ENCODE data around the gene SPTBN4.

Gene SPTBN4

DNA sequence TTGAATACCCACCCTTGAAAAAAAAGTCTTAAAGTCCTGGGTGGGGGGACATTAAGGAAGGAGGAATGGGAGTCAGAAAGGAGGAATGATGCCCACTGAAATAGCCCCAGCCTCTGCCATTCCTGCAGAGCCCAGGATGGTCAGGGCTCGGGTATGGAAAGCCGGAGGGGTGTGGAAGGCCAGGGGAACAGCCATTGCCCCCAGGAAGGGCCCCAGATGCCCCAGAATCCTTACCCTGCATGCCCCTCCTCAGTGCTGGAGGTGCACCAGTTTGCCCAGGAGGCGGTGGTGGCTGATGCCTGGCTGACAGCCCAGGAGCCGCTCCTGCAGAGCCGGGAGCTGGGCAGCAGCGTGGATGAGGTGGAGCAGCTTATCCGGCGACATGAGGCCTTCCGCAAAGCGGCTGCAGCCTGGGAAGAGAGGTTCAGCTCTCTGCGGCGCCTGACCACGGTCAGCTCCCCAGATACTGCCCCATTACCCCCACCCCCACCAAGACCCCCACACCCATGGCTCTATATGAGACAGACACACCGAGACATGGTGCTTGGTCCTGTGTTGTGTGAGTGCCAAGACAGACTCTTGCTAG, 99.2 kb downstream of the SPTBN4 start:
- no peak for TF ChIP-seq TAF1 (IDR thresholded peaks at IDR 0.05; ENCODE audit: borderline replicate concordance, low read depth, low read length)
- no peak for TF ChIP-seq POLR2AphosphoS5 (IDR thresholded peaks at IDR 0.05; ENCODE audit: low read depth, low read length)
- TF ChIP-seq POLR2A (IDR thresholded peaks at IDR 0.05; ENCODE audit: low read depth, low read length) = no peak
- FAIRE-seq (no peak), DNase-seq (ENCODE audit: insufficient read length) (no peak)

- FAIRE-seq = no peak
- no peak for DNase-seq (ENCODE audit: insufficient read length)
- no peak for TF ChIP-seq POLR2A (IDR thresholded peaks at IDR 0.05; ENCODE audit: low read depth, low read length)
Measured at GRCh38 chr19:40567040-40567749, 100.4 kb downstream of the SPTBN4 start.

DNA sequence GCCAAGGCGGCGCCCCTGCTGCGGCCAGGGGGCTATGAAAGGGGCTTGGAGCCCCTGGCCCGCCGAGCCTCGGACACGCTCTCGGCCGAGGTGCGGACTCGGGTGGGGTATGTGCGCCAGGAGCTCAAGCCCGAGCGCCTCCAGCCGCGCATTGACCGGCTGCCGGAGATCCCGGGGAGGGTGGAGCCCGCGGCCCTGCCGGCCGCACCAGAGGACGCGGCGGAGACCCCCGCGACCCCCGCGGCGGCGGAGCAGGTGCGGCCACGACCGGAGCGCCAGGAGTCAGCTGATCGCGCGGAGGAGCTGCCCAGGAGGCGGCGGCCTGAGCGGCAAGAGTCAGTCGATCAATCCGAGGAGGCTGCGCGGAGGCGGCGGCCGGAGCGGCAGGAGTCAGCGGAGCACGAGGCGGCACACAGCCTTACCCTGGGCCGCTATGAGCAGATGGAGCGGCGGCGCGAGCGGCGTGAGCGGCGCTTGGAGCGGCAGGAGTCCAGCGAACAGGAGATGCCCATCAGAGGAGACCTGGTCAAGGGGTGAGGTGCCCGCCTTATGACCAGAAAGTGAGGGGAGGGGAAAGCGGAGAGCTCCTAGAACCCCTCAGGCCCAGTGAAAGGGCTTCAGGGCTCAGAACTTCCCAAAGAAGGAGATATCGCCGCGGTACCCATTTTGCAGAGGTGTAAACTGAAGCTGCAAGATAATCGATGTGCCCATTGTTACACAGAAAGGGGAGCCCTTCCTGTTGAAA, 101.1 kb downstream of the SPTBN4 start:
- no peak for FAIRE-seq
- TF ChIP-seq POLR2A (IDR thresholded peaks at IDR 0.05; ENCODE audit: low read depth, low read length) = no peak
- TF ChIP-seq TAF1 (IDR thresholded peaks at IDR 0.05; ENCODE audit: borderline replicate concordance, low read depth, low read length) = no peak
- TF ChIP-seq POLR2AphosphoS5 (IDR thresholded peaks at IDR 0.05; ENCODE audit: low read depth, low read length) = no peak
- no peak for DNase-seq (ENCODE audit: insufficient read length)

GRCh38 chr19:40570313-40571004, 103.7 kb downstream of the SPTBN4 start:
- DNase-seq (ENCODE audit: insufficient read length) (peak; percentile 98), FAIRE-seq (peak; percentile 100)
- TF ChIP-seq TAF1 (IDR thresholded peaks at IDR 0.05; ENCODE audit: borderline replicate concordance, low read depth, low read length) (no peak), POLR2A (IDR thresholded peaks at IDR 0.05; ENCODE audit: low read depth, low read length) (no peak), POLR2AphosphoS5 (IDR thresholded peaks at IDR 0.05; ENCODE audit: low read depth, low read length) (no peak)

DNA sequence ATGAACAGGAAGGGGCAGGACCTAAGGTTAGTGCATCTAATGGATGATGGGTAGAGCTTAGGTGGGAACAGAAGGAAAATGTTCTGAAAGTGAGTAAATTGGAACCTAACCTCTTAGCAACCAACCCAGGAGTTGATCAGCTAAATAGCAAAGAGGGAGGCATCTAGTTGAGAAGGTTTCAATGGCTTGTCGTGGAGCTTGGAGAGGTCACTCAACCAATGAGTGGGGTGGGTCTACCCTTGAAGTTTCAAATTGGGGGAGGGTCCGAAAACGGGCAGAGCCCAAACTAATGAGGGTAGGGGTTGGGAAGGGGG, 104.2 kb downstream of the SPTBN4 start:
- DNase-seq (ENCODE audit: insufficient read length) = no peak
- FAIRE-seq = no peak
- TF ChIP-seq POLR2A (IDR thresholded peaks at IDR 0.05; ENCODE audit: low read depth, low read length) (no peak), POLR2AphosphoS5 (IDR thresholded peaks at IDR 0.05; ENCODE audit: low read depth, low read length) (no peak), TAF1 (IDR thresholded peaks at IDR 0.05; ENCODE audit: borderline replicate concordance, low read depth, low read length) (no peak)

DNA sequence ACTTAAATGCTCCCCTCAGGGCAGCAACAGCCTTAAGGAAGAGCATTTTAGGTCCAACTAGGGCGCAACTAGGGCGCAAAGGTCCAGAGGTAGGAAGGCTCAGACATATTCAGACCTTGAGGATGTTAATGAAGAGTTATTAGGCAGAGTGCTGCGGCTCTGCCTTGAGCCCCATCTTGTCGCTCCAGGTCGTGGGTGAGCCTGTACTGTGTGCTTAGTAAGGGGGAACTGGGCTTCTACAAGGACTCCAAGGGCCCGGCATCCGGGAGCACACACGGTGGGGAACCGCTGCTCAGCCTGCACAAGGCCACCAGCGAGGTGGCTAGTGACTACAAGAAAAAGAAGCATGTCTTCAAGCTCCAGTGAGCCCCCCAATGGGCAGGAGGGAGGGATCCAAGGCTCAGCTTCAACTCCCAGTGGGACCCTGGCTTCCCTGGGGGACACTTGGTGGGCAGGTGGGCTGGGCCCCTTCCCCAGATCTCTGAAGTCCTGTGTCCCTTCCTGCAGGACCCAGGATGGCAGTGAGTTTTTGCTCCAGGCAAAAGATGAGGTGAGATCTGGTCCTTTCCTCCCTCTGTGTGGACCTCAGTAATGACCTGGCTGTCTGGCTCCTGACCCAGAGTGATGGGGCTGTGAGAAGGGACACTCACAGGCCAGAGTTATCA, 105.2 kb downstream of the SPTBN4 start:
- no peak for TF ChIP-seq POLR2A (IDR thresholded peaks at IDR 0.05; ENCODE audit: low read depth, low read length)
- TF ChIP-seq POLR2AphosphoS5 (IDR thresholded peaks at IDR 0.05; ENCODE audit: low read depth, low read length) = no peak
- TF ChIP-seq TAF1 (IDR thresholded peaks at IDR 0.05; ENCODE audit: borderline replicate concordance, low read depth, low read length) = no peak
- FAIRE-seq = no peak
- DNase-seq (ENCODE audit: insufficient read length) = no peak

DNA sequence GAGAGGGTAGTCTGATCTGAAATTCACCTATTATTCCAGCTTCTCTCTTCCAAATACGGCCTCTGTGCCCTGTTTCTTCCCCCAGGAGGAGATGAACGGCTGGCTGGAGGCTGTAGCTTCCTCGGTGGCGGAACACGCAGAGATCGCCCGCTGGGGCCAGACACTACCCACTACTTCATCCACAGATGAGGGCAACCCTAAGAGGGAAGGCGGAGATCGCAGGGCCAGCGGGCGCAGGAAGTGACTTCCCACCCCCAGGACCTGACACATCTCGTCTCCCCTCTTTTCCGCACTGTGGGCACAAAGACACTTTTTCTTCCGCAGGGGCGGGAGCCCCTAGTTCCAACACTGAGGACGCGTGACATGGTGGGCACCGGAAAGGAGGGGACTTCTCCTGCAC, 108.5 kb downstream of the SPTBN4 start:
- TF ChIP-seq POLR2A (IDR thresholded peaks at IDR 0.05; ENCODE audit: low read depth, low read length) = no peak
- TF ChIP-seq POLR2AphosphoS5 (IDR thresholded peaks at IDR 0.05; ENCODE audit: low read depth, low read length) = no peak
- no peak for TF ChIP-seq TAF1 (IDR thresholded peaks at IDR 0.05; ENCODE audit: borderline replicate concordance, low read depth, low read length)
- DNase-seq (ENCODE audit: insufficient read length) (no peak), FAIRE-seq (no peak)

GRCh38 chr19:40576151-40576584, 109.4 kb downstream of the SPTBN4 start:
- TF ChIP-seq TAF1 (IDR thresholded peaks at IDR 0.05; ENCODE audit: borderline replicate concordance, low read depth, low read length) (no peak), POLR2AphosphoS5 (IDR thresholded peaks at IDR 0.05; ENCODE audit: low read depth, low read length) (no peak), POLR2A (IDR thresholded peaks at IDR 0.05; ENCODE audit: low read depth, low read length) (no peak)
- FAIRE-seq = no peak

DNA sequence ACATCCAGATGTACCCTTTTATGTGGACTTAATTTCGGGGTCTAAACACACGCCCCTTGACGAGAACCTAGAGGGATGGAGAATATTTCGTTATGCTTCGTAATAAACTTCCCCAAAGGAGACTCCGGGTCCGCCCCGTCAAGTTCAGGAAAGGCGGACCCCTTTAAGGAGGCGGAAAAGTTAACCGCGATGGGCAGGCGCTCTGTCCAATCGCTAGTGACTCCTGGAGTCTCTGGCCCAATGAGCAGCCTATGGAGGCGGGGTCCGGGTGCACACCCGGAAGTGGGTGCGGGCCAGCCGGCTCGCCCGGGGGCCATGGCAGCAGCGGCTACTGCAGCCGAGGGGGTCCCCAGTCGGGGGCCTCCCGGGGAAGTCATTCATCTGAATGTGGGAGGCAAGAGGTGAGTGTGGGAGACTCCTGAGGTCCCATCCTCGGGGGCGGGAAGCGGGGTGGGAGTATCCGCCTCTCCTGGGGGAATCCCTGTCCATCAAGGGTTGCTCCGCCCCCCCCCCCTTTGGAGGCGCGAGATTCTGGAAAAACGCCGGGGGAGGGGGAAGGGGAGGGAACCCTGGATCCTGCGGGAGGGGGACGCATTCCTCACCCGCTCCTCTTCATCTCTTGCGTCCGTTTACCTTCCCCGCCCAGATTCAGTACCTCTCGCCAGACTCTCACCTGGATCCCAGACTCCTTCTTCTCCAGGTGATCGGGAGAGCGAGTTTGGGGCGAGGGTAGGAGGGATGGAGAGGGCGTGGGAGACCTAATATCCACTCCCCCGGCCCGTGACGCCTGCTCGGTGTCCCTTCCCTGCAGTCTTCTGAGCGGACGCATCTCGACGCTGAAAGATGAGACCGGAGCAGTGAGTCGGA, 110.0 kb downstream of the SPTBN4 start, which contains the start of gene SHKBP1:
SHKBP1 (plus strand) TSS at position 289 of the 867 bp plus-strand sequence; CDS start at position 316, 27 bp downstream.
- FAIRE-seq (peak; percentile 93), DNase-seq (ENCODE audit: insufficient read length) (peak; percentile 100)
- TF ChIP-seq TAF1 (IDR thresholded peaks at IDR 0.05; ENCODE audit: borderline replicate concordance, low read depth, low read length) = peak; percentile 57; the same call in 1 of the 2 replicates
- 0 out of 2 replicates have a peak, but pooled peaks have one; percentile 48 for TF ChIP-seq POLR2AphosphoS5 (IDR thresholded peaks at IDR 0.05; ENCODE audit: low read depth, low read length)
- peak; percentile 70; the same call in 1 of the 2 replicates for TF ChIP-seq POLR2A (IDR thresholded peaks at IDR 0.05; ENCODE audit: low read depth, low read length)

More at GRCh38 chr19:40576151-40576584, 109.4 kb downstream of the SPTBN4 start:
- no peak for DNase-seq (ENCODE audit: insufficient read length)

DNA sequence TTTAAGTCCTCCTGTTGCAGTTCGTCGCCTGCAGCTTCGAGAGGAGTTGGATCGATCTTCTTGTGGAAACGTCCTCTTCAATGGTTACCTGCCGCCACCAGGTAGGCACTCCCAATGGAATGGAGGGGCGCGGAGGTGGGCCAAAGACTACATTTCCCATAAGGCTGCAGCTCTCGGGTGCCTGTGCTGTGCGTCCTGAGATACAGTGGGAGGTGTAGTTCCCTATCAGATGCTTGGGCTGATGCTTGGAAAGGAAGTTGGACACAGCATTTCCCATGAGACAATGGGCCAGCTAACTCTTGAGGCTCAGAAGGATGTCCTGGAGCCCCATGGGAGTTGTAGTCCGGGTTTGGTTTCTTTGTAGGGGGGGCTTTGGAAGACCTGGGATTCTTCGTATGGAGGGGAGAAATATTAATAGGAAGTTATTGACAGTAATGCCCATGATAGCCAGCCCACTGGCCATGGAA, 111.7 kb downstream of the SPTBN4 start:
- DNase-seq (ENCODE audit: insufficient read length) (no peak), FAIRE-seq (no peak)
- TF ChIP-seq POLR2A (IDR thresholded peaks at IDR 0.05; ENCODE audit: low read depth, low read length) = no peak
- TF ChIP-seq TAF1 (IDR thresholded peaks at IDR 0.05; ENCODE audit: borderline replicate concordance, low read depth, low read length) = no peak
- TF ChIP-seq POLR2AphosphoS5 (IDR thresholded peaks at IDR 0.05; ENCODE audit: low read depth, low read length) = no peak
